Measurements from ENCODE around the gene CYB5D1.

The CYB5D1 gene

DNA sequence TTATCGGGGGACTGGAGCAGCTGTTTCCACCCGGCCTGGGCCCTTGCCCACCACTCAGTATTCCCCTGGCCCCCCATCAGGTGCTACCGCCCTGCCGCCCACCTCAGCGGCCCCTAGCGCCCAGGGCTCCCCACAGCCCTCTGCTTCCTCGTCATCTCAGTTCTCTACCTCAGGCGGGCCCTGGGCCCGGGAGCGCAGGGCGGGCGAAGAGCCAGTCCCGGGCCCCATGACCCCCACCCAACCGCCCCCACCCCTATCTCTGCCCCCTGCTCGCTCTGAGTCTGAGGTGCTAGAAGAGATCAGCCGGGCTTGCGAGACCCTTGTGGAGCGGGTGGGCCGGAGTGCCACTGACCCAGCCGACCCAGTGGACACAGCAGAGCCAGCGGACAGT is 9.1 kb upstream of the CYB5D1 start:
- Histone ChIP-seq H3K27me3 (replicated peaks; ENCODE audit: control insufficient read depth, insufficient read depth, low read length) (no peaks in the 10 kb centered on the region), H3K36me3 (ENCODE audit: control insufficient read depth, insufficient read depth, low read length) (peaks cover 46% of the 10 kb centered on the region), H3K4me3 (replicated peaks; ENCODE audit: low read depth, low read length) (no peak overlapping the region)
- no peak for DNase-seq (ENCODE audit: extremely low read depth, insufficient read length)
- TF ChIP-seq, protein P1, sequence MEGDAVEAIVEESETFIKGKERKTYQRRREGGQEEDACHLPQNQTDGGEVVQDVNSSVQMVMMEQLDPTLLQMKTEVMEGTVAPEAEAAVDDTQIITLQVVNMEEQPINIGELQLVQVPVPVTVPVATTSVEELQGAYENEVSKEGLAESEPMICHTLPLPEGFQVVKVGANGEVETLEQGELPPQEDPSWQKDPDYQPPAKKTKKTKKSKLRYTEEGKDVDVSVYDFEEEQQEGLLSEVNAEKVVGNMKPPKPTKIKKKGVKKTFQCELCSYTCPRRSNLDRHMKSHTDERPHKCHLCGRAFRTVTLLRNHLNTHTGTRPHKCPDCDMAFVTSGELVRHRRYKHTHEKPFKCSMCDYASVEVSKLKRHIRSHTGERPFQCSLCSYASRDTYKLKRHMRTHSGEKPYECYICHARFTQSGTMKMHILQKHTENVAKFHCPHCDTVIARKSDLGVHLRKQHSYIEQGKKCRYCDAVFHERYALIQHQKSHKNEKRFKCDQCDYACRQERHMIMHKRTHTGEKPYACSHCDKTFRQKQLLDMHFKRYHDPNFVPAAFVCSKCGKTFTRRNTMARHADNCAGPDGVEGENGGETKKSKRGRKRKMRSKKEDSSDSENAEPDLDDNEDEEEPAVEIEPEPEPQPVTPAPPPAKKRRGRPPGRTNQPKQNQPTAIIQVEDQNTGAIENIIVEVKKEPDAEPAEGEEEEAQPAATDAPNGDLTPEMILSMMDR (IDR thresholded peaks at IDR 0.05; ENCODE audit: insufficient read depth, low read length, poor library complexity, severe bottlenecking): no peak

DNA sequence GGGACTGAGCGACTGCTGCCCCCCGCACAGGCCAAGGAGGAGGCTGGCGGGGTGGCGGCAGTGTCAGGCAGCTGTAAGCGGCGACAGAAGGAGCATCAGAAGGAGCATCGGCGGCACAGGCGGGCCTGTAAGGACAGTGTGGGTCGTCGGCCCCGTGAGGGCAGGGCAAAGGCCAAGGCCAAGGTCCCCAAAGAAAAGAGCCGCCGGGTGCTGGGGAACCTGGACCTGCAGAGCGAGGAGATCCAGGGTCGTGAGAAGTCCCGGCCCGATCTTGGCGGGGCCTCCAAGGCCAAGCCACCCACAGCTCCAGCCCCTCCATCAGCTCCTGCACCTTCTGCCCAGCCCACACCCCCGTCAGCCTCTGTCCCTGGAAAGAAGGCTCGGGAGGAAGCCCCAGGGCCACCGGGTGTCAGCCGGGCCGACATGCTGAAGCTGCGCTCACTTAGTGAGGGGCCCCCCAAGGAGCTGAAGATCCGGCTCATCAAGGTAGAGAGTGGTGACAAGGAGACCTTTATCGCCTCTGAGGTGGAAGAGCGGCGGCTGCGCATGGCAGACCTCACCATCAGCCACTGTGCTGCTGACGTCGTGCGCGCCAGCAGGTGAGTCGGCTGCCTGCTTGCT is 8.6 kb upstream of the CYB5D1 start:
- TF ChIP-seq, protein P1 (IDR thresholded peaks at IDR 0.05; ENCODE audit: insufficient read depth, low read length, poor library complexity, severe bottlenecking): no peak
- Histone ChIP-seq H3K27me3 (replicated peaks; ENCODE audit: control insufficient read depth, insufficient read depth, low read length) (no peaks in the 10 kb centered on the region), H3K36me3 (ENCODE audit: control insufficient read depth, insufficient read depth, low read length) (peaks cover 46% of the 10 kb centered on the region), H3K4me3 (replicated peaks; ENCODE audit: low read depth, low read length) (no peak overlapping the region)
- DNase-seq (ENCODE audit: extremely low read depth, insufficient read length): no peak

DNA sequence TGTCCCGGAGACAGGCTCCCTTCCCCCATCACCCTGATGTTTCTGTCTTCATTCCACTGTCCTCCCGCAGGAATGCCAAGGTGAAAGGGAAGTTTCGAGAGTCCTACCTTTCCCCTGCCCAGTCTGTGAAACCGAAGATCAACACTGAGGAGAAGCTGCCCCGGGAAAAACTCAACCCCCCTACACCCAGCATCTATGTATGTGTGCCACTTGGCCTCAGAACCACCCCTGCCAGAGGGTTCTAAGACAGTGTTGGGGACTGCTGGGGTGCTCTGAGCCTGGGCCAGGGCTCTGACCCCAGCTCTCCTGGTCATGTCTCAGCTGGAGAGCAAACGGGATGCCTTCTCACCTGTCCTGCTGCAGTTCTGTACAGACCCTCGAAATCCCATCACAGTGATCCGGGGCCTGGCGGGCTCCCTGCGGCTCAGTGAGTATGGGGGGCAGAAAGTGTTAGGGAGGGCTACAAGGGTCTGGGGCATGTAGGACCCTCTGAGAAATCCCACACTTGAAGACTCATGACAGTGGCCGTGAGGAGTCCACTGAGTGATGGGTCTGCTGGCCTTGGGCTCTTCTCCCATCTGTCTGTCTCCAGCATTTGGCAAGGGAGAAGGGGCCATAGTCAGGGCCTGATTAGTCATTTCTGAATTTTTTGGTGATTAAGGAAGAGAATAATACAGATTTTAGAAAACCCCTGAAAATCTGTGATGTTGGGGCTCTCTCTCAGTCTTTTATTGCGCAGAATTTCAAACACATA is 7.9 kb upstream of the CYB5D1 start:
- peaks cover 46% of the 10 kb centered on the region for H3K36me3 ChIP-seq (ENCODE audit: control insufficient read depth, insufficient read depth, low read length)
- TF ChIP-seq, protein P1 (IDR thresholded peaks at IDR 0.05; ENCODE audit: insufficient read depth, low read length, poor library complexity, severe bottlenecking): no peak
- no peak overlapping the region for H3K4me3 ChIP-seq (replicated peaks; ENCODE audit: low read depth, low read length)
- no peaks in the 10 kb centered on the region for H3K27me3 ChIP-seq (replicated peaks; ENCODE audit: control insufficient read depth, insufficient read depth, low read length)
- DNase-seq (ENCODE audit: extremely low read depth, insufficient read length): no peak

DNA sequence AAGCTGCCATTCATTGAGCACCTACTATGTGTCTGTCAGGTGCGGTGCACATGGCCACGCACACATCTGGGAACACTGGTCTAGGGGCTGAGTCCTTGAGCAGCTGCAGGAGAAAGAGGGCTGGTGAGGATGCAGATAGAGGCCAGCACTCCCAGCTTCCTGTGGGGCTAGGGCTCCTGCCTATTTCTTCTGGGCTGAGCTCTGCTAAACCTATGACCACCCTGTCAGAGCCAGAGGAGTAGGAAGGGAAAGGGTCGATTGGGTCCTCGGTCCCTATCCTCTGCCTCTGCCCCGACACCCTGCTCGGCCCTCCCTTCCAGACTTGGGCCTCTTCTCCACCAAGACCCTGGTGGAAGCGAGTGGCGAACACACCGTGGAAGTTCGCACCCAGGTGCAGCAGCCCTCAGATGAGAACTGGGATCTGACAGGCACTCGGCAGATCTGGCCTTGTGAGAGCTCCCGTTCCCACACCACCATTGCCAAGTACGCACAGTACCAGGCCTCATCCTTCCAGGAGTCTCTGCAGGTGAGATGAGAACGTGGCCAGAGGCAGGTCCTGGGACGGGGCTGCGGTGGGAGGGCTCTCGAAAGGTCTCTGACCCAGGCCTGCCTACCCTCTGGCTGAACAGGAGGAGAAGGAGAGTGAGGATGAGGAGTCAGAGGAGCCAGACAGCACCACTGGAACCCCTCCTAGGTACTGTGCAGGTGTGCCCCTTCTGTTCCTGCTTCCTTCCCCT is 6.9 kb upstream of the CYB5D1 start:
- Histone ChIP-seq H3K27me3 (replicated peaks; ENCODE audit: control insufficient read depth, insufficient read depth, low read length) (no peaks in the 10 kb centered on the region), H3K4me3 (replicated peaks; ENCODE audit: low read depth, low read length) (peak overlapping the region; percentile 65), H3K36me3 (ENCODE audit: control insufficient read depth, insufficient read depth, low read length) (peaks cover 46% of the 10 kb centered on the region)
- TF ChIP-seq, protein P1 (IDR thresholded peaks at IDR 0.05; ENCODE audit: insufficient read depth, low read length, poor library complexity, severe bottlenecking): no peak
- no peak for DNase-seq (ENCODE audit: extremely low read depth, insufficient read length)

DNA sequence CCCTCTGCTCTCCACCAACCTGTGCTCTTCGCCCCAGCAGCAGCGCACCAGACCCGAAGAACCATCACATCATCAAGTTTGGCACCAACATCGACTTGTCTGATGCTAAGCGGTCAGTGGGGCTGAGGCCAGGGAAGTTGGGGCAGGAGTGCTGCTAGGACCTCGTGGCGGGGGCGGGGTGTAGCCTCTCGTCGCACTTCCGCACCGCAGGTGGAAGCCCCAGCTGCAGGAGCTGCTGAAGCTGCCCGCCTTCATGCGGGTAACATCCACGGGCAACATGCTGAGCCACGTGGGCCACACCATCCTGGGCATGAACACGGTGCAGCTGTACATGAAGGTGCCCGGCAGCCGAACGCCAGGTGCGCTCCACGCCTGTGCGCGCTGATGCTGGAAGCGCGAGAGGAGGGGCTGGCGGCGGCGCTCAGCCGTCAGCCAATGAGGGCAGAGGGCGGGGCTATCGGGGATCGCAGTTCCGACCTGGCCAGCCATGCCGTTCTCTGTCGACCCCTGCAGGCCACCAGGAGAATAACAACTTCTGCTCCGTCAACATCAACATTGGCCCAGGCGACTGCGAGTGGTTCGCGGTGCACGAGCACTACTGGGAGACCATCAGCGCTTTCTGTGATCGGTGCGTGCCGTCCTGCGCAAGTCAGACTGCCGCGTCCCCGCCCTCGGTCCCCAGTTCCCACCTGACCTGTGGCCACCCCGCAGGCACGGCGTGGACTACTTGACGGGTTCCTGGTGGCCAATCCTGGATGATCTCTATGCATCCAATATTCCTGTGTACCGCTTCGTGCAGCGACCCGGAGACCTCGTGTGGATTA is 6.2 kb upstream of the CYB5D1 start:
- Histone ChIP-seq H3K4me3 (replicated peaks; ENCODE audit: low read depth, low read length) (peak overlapping the region; percentile 65), H3K27me3 (replicated peaks; ENCODE audit: control insufficient read depth, insufficient read depth, low read length) (no peaks in the 10 kb centered on the region), H3K36me3 (ENCODE audit: control insufficient read depth, insufficient read depth, low read length) (peaks cover 41% of the 10 kb centered on the region)
- TF ChIP-seq, protein P1 (IDR thresholded peaks at IDR 0.05; ENCODE audit: insufficient read depth, low read length, poor library complexity, severe bottlenecking): peak; percentile 95
- peak; percentile 91 for DNase-seq (ENCODE audit: extremely low read depth, insufficient read length)

Data from GM06990 (cell line).